T-helper 17 cell (primary cell): ENCODE data around the gene POLDIP3. TPM values are rescaled to one million over a fixed set of nuclear protein-coding genes. Genes with fewer than 3 reads are reported as not detected.

Source experiments
- ATAC-seq: fragments of 150-1000 bp; cut with Tn5 transposase; 2 replicates; pipeline ENCODE4 v1.10.0; 2021; ENCODE audit warnings: mild to moderate bottlenecking, moderate library complexity
- DNase-seq, 3 donors: peaks; one replicate each; pipeline versions ENCODE4 v3.0.0 to v3.0.0-alpha.2; 2020 to 2021
- H3K9me3 ChIP-seq: one replicate; pipeline ENCODE4 v1.7.0; 2013; ENCODE audit warnings: low read length, mild to moderate bottlenecking; ENCODE audit not compliant: control insufficient read depth, poor library complexity, severe bottlenecking
- H3K27ac Mint-ChIP-seq: one replicate; pipeline ENCODE4 v1.8.0; 2022; ENCODE audit warnings: mild to moderate bottlenecking, moderate library complexity, mixed read lengths
- H3K27me3 Mint-ChIP-seq: one replicate; pipeline ENCODE4 v1.8.0; 2022; ENCODE audit warnings: mixed read lengths
- H3K36me3 Mint-ChIP-seq: one replicate; pipeline ENCODE4 v1.8.0; 2022; ENCODE audit warnings: low read depth, mixed read lengths
- H3K4me1 Mint-ChIP-seq: one replicate; pipeline ENCODE4 v1.8.0; 2022; ENCODE audit warnings: mild to moderate bottlenecking, mixed read lengths
- H3K4me3 Mint-ChIP-seq: one replicate; pipeline ENCODE4 v1.8.0; 2022; ENCODE audit warnings: mild to moderate bottlenecking, moderate library complexity, mixed read lengths
- total RNA-seq, 4 donors: library from RNA in 2 of 4; stranded (reverse) in 2 of 4; gene quantifications; one replicate each; pipeline ENCODE4 v1.2.3 and lab custom pipeline; 2022 to 2026

The POLDIP3 gene
- total RNA-seq, 2 donors from 2014 or later = 70.3 to 71.2 TPM

DNA sequence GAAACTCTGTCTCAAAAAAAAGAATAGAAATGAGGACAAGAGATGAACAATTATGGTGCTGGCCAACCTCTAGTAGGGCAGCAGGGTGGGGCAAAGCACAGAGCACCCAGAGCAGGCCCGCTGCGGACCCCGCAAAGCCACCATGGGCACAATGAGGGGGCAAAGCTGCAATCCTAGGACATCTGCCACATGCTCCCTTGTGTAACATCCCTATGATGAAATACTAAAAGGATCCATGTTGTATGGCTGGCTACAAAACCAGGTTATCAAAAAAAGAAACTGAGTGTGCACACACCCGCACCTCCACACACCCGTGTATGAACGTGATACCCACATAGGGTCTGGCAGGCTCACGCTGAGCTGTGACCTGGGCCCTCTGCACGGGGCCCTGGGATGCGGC, 18.3 kb upstream of the POLDIP3 start:
- no peaks in the 10 kb centered on the region for H3K9me3 ChIP-seq
- H3K27me3 Mint-ChIP-seq = no peaks in the 10 kb centered on the region
- no peak overlapping the region for H3K27ac Mint-ChIP-seq
- ATAC-seq (no peak), DNase-seq (no peak)
- peaks cover 5% of the 10 kb centered on the region for H3K36me3 Mint-ChIP-seq
- H3K4me3 Mint-ChIP-seq = no peak overlapping the region
- no peaks in the 10 kb centered on the region for H3K4me1 Mint-ChIP-seq

DNA sequence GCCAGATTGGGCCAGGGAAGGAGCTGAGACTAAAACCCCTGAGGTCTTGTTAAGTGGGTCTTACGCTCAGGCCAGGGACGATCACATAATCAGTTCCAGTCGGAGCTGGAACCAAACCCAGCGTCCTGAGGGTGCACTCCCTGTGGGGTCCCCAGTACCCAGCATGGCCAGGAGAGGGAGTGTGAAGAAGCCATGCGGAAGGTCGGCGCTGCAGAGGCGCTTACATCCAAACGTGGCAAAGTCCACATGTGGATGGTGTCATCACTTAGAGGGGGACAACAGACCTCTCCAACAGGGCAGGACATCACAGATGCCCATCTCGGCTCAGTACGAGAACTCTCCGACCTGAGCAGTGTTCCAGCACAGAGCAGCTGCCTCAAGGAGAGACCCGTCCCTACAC, 17.4 kb upstream of the POLDIP3 start:
- Mint-ChIP-seq H3K27ac (no peak overlapping the region), H3K36me3 (peaks cover 5% of the 10 kb centered on the region), H3K27me3 (no peaks in the 10 kb centered on the region), H3K4me3 (no peak overlapping the region), H3K4me1 (no peaks in the 10 kb centered on the region)
- ATAC-seq (no peak), DNase-seq (no peak)
- no peaks in the 10 kb centered on the region for H3K9me3 ChIP-seq

DNA sequence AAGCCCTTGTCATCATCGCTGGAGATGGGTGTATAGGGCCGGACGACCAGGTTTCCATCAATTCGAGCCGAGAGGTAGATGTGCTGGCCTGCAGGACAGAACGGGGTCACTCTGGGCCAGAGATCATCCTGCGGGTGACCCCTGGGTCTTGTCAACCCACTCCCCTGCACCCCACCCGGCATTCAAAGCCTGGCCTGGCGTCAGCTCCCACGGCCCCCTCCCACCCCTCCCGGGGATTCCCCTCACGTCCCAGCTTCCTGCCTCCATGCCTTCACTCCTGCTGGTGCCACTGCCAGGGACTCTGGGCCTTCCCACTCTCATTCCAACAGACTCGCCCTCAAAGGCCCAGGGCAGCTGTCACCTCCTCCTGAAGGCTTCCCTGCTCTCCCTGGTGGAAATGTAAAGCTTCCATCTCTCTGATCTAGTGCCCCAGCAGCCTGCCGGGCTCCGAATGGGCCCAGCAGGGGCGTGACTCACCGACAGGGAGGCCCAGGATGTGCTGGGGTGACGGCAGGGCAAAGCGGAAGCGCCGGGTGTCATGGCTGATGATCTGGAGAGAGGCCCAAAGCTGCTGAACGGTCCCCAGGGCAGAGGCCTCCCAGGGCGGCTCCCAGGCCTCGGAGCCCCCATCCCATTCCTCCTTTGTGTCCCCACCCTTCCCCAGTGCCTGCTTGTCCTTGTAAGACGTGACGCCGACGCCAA, 16.4 kb upstream of the POLDIP3 start:
- no peak for ATAC-seq
- no peaks in the 10 kb centered on the region for H3K4me1 Mint-ChIP-seq
- peaks cover 5% of the 10 kb centered on the region for H3K36me3 Mint-ChIP-seq
- no peaks in the 10 kb centered on the region for H3K9me3 ChIP-seq
- no peak overlapping the region for H3K4me3 Mint-ChIP-seq
- no peak overlapping the region for H3K27ac Mint-ChIP-seq
- no peak for DNase-seq
- no peaks in the 10 kb centered on the region for H3K27me3 Mint-ChIP-seq

DNA sequence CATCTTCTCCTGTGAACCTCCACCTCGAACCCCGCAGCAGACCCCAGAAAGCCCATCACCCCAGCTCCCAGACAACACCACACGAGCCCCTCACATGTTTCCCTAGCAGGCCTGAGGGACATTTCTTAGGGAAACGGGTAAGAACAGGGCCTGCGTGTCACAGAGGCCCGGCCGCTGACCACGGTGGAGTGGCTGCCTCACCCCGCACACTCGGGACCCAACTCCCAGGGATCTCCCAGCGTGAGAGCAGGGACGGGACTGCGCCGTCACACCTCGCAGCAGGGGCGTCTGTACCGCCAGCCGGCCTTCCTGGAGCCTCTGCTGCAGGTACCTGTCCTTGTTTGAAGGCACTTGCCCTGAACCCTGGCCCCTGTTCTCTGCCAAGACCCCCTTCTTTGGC, 15.5 kb upstream of the POLDIP3 start:
- ATAC-seq (no peak), DNase-seq (no peak)
- no peaks in the 10 kb centered on the region for H3K27me3 Mint-ChIP-seq
- H3K4me1 Mint-ChIP-seq = no peaks in the 10 kb centered on the region
- H3K9me3 ChIP-seq = no peaks in the 10 kb centered on the region
- H3K36me3 Mint-ChIP-seq = peaks cover 5% of the 10 kb centered on the region
- no peak overlapping the region for H3K27ac Mint-ChIP-seq
- H3K4me3 Mint-ChIP-seq = no peak overlapping the region

DNA sequence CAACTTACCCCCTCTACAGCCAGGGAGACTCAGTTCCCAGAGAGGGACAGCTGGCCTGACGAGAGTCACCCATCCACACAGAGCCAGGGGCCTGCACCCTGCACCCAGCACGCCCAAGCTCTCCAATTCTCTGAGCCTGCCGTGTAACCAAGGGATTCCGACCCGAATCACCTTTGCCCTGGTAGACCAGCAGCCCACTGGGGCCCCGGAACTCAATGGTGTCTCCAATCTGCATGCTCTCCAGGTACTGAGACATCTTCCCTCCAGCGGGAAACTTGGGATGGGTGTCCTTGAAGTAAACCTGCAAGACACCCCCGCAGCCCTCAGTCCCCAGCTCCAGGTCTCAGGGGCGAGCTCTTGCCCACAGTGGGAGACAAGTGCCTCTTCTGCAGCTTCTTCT, 13.3 kb upstream of the POLDIP3 start:
- ATAC-seq (no peak), DNase-seq (no peak)
- no peaks in the 10 kb centered on the region for H3K27me3 Mint-ChIP-seq
- H3K4me1 Mint-ChIP-seq = no peaks in the 10 kb centered on the region
- H3K27ac Mint-ChIP-seq = no peak overlapping the region
- no peak overlapping the region for H3K4me3 Mint-ChIP-seq
- H3K36me3 Mint-ChIP-seq = peaks cover 5% of the 10 kb centered on the region
- no peaks in the 10 kb centered on the region for H3K9me3 ChIP-seq

DNA sequence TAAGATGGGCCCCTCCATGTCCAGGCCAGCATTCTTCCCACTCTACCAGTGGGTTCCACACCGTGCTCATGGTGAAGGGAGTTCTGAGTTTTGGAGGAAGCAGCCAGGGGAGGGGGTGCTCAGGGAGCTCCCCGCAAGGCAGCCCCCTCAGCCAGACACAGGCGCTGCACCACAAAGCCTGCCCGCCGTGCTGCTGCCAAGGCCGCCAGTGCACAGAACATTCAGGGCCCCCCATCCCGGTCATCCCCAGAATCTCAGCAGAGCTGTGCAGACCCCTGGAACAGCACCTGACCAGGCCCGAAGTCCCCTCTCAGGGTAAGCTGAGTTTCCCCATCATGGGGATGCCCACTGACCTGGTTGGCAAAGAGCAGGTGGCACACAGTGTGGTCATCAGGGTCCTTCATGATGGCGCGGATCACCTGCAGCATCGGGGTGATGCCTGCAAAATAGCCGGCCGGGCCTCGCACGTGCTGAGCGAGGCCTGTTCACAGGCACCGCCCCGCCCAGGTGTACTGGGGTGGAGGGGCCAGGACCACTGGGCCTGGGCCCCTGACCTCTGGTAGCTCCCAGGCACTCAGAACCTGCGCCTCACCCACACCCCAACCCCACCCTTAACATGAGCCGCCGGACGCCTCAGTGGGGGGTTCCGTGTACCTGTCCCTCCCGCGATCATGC, 12.4 kb upstream of the POLDIP3 start:
- Mint-ChIP-seq H3K36me3 (peaks cover 5% of the 10 kb centered on the region), H3K27me3 (no peaks in the 10 kb centered on the region), H3K4me3 (no peak overlapping the region), H3K4me1 (no peaks in the 10 kb centered on the region), H3K27ac (no peak overlapping the region)
- ATAC-seq (no peak), DNase-seq (no peak)
- no peaks in the 10 kb centered on the region for H3K9me3 ChIP-seq

DNA sequence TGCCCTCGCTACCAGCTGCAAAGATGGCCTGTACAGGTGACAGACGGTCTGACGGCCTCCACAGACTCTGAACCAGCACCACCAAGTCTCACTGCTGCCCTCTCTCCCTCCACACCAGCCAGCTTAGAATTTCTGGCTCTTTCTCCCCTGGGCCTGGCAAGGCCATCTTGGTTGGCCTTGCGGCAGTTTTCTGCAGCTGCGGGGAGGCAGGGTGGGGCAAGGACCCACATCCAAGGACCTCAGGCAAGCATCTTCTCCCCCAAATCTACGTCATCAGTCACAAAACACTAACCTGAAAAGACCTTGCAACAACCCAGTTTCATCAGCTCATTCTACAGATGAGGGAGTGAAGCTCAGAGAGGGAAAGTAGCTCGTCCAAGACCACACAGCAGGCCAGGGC, 11.7 kb upstream of the POLDIP3 start:
- H3K27ac Mint-ChIP-seq = no peak overlapping the region
- DNase-seq (no peak), ATAC-seq (no peak)
- peaks cover 3% of the 10 kb centered on the region for H3K4me1 Mint-ChIP-seq
- H3K4me3 Mint-ChIP-seq = no peak overlapping the region
- H3K9me3 ChIP-seq = no peaks in the 10 kb centered on the region
- no peaks in the 10 kb centered on the region for H3K27me3 Mint-ChIP-seq
- H3K36me3 Mint-ChIP-seq = peaks cover 5% of the 10 kb centered on the region

DNA sequence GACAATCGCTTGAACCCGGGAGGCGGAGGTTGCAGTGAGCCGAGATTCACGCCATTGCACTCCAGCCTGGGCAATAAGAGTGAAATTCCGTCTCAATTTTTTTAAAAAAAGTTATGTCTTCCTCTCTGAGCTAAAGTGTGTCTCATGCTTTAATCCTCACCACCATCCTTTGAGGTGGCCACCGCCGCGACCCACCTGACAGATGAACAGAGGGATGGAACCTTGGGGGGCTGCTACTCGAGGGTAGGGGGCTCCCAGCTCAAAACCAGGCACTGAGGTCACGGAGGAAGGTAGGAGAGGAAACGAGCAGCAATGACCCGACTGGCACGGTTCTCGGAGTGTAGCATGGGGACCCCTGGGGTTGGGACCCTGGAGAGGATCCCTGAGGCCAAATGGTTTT, 10.7 kb upstream of the POLDIP3 start:
- H3K36me3 Mint-ChIP-seq = peaks cover 5% of the 10 kb centered on the region
- H3K27me3 Mint-ChIP-seq = no peaks in the 10 kb centered on the region
- no peaks in the 10 kb centered on the region for H3K9me3 ChIP-seq
- H3K4me3 Mint-ChIP-seq = no peak overlapping the region
- peaks cover 4% of the 10 kb centered on the region for H3K4me1 Mint-ChIP-seq
- no peak overlapping the region for H3K27ac Mint-ChIP-seq
- ATAC-seq (no peak), DNase-seq (no peak)

DNA sequence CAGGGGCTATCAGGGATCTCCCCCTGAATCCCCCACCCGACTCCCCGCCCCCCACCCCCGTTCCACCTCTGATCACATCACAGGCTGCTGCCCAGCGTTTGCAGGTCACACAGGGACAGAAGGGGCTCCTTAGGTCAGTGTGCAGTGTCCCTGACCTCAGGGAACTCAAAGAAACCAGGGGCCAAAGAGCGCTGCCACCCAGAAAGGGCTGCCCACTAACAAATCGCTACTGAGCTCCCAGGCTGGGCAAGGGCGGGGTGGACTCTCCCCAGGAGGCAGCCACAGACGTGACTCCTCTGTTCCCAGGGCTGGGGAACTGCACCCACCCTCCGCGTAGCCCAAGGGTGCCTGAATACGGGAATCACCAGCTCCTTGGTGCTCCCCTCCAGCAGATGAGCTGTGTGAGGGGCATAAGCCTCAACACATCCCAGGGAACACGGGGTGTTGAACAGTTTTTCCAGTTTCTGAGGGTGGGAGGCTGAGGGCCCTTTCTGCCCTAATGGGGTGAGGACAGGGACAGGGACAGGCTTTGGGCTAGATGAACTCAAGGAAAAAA, 9.9 kb upstream of the POLDIP3 start:
- peaks cover 5% of the 10 kb centered on the region for H3K36me3 Mint-ChIP-seq
- no peak overlapping the region for H3K4me3 Mint-ChIP-seq
- DNase-seq (no peak), ATAC-seq (no peak)
- H3K27me3 Mint-ChIP-seq = no peaks in the 10 kb centered on the region
- H3K27ac Mint-ChIP-seq = no peak overlapping the region
- H3K9me3 ChIP-seq = no peaks in the 10 kb centered on the region
- H3K4me1 Mint-ChIP-seq = peaks cover 4% of the 10 kb centered on the region

DNA sequence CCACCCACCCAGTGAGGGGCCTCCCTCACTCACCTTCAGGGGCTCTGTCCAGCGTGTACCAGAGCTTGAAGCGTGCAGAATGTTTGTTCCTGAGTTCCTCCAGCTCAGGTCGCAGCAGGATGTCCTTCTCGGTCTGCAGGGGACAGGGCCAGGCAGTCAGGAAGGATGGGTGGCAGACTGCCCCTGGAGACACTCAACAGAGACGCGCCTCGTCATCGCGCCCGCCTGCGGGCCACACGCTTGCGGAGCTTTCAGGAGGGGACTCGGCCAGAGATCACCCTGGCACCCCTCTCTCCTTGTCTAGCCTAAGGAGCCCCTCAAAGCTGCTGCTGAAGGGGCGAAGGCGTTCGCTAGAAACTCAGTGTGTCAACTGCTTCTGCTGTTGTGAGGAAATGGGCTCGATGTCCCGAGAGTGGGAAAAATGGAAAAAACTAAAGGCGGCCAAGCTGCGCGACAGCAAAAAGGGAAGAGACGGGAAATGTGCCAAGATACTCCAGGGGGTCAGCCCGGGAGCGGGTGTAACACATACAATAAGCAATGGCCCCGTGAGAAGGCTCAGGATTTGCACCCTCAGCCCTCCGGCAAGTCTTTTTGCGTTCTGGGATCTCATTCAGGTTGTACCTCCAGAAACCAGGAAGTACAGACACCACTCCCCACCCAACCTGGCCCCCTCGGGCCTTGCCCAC, 9.2 kb upstream of the POLDIP3 start:
- no peaks in the 10 kb centered on the region for H3K27me3 Mint-ChIP-seq
- H3K36me3 Mint-ChIP-seq = peaks cover 5% of the 10 kb centered on the region
- DNase-seq (no peak), ATAC-seq (no peak)
- peaks cover 4% of the 10 kb centered on the region for H3K4me1 Mint-ChIP-seq
- H3K9me3 ChIP-seq = no peaks in the 10 kb centered on the region
- no peak overlapping the region for H3K4me3 Mint-ChIP-seq
- H3K27ac Mint-ChIP-seq = no peak overlapping the region

DNA sequence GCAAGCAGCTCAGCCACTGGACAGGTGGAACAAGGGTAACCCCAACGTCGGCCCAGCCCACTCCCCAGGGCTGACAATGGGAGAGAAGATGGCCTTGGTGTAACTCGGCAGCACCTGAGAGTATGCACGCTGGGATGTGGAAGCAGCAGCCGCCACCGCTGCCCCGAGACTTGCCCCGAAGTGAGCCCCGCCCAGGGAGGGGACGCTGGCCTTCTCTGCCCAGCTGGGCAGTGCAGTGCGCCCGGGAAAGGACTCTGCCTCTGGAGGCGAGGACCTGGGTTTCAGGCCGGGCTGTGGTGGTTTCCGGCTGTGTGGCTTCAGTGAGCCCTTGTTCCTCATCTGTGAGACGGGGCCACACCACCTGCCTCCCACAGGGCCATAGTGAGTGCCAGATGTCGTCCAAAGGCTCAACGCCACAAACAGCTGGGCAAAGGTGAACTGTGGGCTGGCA, 8.6 kb upstream of the POLDIP3 start:
- no peaks in the 10 kb centered on the region for H3K27me3 Mint-ChIP-seq
- DNase-seq = no peak
- no peaks in the 10 kb centered on the region for H3K9me3 ChIP-seq
- H3K4me1 Mint-ChIP-seq = peaks cover 4% of the 10 kb centered on the region
- peaks cover 3% of the 10 kb centered on the region for H3K36me3 Mint-ChIP-seq
- no peak for ATAC-seq
- peak overlapping the region; percentile 62 for H3K27ac Mint-ChIP-seq
- H3K4me3 Mint-ChIP-seq = no peak overlapping the region

DNA sequence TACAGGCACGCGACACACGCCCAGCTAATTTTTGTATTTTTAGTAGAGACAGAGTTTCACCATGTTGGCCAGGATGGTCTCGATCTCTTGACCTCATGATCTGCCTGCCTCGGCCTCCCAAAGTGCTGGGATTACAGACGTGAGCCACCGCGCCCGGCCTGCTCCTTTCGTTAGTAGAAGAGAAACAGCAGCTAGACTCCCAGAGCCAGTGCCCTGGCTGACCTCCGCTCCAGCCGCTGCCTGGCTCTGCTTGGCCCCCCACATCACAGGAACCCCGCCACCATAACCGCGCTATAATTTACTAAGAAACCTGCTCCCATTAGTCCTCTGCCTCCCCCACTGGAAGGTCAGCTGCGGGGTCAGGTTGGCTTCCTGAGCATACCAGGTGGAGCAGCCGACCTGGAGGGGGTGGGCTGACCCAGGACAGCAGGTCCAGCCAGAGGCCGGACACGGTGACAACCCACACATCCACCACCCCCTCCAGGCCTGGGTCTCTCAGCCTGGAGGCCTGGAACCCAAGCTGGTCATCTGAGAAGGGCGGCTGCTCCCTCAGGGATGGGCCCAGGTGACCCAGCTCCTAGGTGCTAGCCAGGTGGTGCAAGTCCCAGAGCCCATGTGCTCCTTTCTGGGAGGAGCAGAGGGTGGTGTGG, 7.5 kb upstream of the POLDIP3 start:
- DNase-seq = no peak

DNA sequence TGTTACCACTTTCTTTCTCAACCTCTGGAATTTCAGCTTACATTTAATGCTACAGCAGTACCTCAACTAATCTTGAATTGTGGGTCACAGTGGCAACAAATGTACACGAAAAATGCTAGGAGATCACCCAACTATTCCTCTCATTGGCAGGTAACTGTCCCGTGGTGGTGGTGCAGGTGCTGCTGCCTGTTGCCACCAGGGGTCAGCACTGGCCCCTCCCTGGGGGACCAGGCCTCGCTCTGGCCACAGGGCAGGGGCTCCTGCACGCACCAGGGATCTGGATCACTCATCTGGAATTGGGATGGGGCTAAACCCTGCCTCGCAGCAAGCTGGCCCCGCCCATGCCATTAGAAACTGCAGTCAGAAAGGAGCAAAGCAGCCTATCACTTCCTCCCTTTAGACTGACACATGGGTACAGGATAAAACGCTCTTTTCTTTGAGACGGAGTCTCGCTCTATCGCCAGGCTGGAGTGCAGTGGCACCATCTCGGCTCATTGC, 6.9 kb upstream of the POLDIP3 start:
- peak overlapping the region; percentile 12 for H3K4me3 Mint-ChIP-seq
- DNase-seq (peak; percentile 25 to 50 (median 35)), ATAC-seq (peak; percentile 83)
- H3K36me3 Mint-ChIP-seq = no peaks in the 10 kb centered on the region
- H3K27ac Mint-ChIP-seq = peak overlapping the region; percentile 62
- H3K27me3 Mint-ChIP-seq = no peaks in the 10 kb centered on the region
- no peaks in the 10 kb centered on the region for H3K9me3 ChIP-seq
- peaks cover 8% of the 10 kb centered on the region for H3K4me1 Mint-ChIP-seq

More for the DNA sequence above, 7.5 kb upstream of the POLDIP3 start:
- H3K27me3 Mint-ChIP-seq = no peaks in the 10 kb centered on the region
- no peaks in the 10 kb centered on the region for H3K9me3 ChIP-seq
- peak overlapping the region; percentile 28 for H3K4me3 Mint-ChIP-seq
- H3K4me1 Mint-ChIP-seq = peaks cover 8% of the 10 kb centered on the region
- ATAC-seq = no peak
- no peaks in the 10 kb centered on the region for H3K36me3 Mint-ChIP-seq
- H3K27ac Mint-ChIP-seq = peak overlapping the region; percentile 62
